Placental epithelial cell (primary cell): Measurements from ENCODE around the gene GPT2. TPM values are rescaled to one million over a fixed set of nuclear protein-coding genes. Genes with fewer than 3 reads are reported as not detected.

Experiments used
- small RNA-seq: library from RNA; depleted of rRNA; stranded (forward); fragments of <200 nt; gene quantifications from one replicate; pipeline ENCODE3, GENCODE V24; 2012
- total RNA-seq: library from RNA; depleted of rRNA; stranded (reverse); fragments of >200 nt; gene quantifications from 2 replicates; pipeline ENCODE4 v1.2.3, GENCODE V29; 2012

The GPT2 gene, protein sequence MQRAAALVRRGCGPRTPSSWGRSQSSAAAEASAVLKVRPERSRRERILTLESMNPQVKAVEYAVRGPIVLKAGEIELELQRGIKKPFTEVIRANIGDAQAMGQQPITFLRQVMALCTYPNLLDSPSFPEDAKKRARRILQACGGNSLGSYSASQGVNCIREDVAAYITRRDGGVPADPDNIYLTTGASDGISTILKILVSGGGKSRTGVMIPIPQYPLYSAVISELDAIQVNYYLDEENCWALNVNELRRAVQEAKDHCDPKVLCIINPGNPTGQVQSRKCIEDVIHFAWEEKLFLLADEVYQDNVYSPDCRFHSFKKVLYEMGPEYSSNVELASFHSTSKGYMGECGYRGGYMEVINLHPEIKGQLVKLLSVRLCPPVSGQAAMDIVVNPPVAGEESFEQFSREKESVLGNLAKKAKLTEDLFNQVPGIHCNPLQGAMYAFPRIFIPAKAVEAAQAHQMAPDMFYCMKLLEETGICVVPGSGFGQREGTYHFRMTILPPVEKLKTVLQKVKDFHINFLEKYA
- 6.7 and 15.6 TPM in 2 replicates for total RNA-seq

DNA sequence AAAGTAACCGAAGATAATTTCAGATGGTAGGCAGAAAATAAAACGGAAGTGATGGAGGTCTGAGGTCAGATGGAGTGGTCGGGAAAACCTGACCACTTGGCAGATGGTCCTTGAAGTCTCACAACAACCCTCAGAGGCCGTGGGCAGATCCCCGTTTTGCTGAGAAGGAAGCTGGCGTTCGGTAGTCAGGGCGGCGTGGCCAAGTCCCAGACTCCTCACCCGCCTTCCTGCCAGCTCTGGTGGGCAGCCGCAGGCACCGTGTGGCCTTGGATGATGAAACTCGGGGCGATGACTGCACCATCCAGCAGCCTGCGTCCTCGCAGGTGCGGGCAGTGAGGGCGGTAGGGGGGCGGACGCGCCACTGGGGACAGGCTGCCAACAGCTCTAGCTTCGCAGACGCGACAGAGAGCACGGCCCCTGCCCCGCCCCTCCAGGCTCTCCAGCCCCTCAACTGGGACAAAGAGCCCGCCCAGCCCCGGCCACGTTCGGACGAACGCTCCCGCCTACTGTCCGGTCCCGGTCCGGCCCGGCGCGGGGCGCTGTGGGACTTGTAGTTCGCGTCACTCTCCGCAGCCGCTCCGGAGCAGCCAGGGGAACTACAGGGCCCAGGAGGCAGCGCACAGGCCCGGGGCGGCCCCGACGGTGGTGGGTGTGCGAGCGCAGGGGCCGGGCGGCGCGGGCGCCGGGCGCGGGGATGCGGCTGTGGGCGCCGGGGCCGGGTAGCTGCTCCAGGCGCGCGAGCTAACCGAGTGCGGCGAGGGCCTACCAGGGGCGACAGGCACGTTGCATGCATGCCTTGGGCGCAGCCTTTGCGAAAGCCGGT is at the start of gene GPT2:
Gene GPT2, plus strand, starts transcription at position 673 of the 823 bp plus-strand sequence. CDS start 354 bp downstream, outside the sequence.

DNA sequence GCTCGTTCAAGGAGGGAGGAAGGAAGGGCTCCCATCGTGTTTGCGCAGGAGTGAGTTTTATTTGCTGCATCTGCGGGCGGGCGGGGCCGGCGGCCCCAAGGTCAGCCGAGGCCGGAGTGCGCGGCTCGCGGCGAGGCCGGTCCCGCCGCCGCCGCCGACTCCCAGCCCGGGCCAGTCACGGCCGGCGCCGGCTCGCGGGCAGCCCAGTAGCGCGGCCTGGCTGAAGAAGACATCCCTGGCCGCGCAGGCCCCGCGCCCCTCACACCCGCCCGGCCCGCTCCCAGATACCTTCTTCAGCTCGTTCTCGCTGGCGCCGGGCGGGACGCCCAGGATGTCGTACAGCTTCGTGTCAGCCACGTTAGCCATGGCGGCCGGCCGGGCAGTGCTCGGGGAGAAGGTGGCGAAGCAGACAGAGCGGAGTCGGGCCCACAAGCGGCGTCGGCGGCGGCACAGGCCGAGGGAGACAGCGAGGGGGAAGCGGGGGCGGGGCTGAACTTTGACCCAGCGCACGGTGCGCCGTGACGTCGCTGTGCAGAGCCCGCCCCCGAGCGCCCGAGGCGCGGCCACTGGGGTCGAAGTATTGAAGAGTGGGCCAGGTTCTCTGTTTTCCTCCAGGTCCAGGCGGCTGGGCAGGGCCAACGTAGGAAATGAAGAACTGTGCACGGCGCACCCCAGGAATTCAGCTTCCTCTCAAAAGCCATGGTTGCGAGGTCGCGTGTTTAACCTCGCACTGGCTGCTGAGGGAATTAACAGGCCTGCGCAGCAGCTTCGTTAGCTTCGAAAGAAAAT is 89.2 kb downstream of the GPT2 start, which contains the start of gene DNAJA2:
Gene DNAJA2, minus strand, starts transcription at position 468 of the 789 bp plus-strand sequence. Its CDS starts 102 bp downstream, at position 366.

Small RNA genes lying within 50 kb of the gene (small RNA-seq; reads per million reads assigned to genes)
- gene AC007225.2, result not detected

Other genes with a start within 250 kb of the GPT2 start
- 84.8 and 168 TPM in 2 replicates for gene VPS35, start 195.2 kb upstream of the GPT2 start, total RNA-seq
- 2.7 and 5.1 TPM in 2 replicates for gene ORC6, start 194.7 kb upstream of the GPT2 start, total RNA-seq
- gene MYLK3, start 136.0 kb upstream of the GPT2 start, total RNA-seq, result 0.11 TPM in 1 of 2 replicates, not detected in the other
- 3.5 and 5.1 TPM in 2 replicates for gene C16orf87, start 53.2 kb upstream of the GPT2 start, total RNA-seq
- gene DNAJA2, start 89.3 kb downstream of the GPT2 start, total RNA-seq, result 47.1 and 52.1 TPM in 2 replicates